CD14-positive monocyte (primary cell): ENCODE measurements around the gene CNIH1. TPM values are rescaled to one million over a fixed set of nuclear protein-coding genes. Genes with fewer than 3 reads are reported as not detected.

Experiments
- DNase-seq, 3 donors: peaks; one replicate each; pipeline ENCODE4 v3.0.0-alpha.2; 2011 to 2022
- H2AFZ ChIP-seq: 2 replicates; pipeline ENCODE4 v1.6.0; 2012; ENCODE audit warnings: mild to moderate bottlenecking, low read depth, low read length, inconsistent platforms; ENCODE audit not compliant: insufficient read depth, poor library complexity, severe bottlenecking
- H3K27ac ChIP-seq, 2 donors: 1 replicate in 1 of 2; 2 replicates in 1 of 2; pipeline ENCODE4 v1.5.1; 2012 to 2013; ENCODE audit warnings: low read length in 2 of 2, control low read depth in 1 of 2, inconsistent platforms in 1 of 2, low read depth in 1 of 2, mild to moderate bottlenecking in 1 of 2
- H3K27me3 ChIP-seq, 2 donors: one replicate each; pipeline versions ENCODE4 v1.6.0 to v1.6.1; 2011 to 2013; ENCODE audit warnings: low read length in 2 of 2; ENCODE audit not compliant: control insufficient read depth in 2 of 2, insufficient read depth in 2 of 2
- H3K36me3 ChIP-seq, 2 donors: replicated peaks in 1 of 2; 1 replicate in 1 of 2; 2 replicates in 1 of 2; pipeline versions ENCODE4 v1.5.1 to v1.6.1; 2012 to 2013; ENCODE audit warnings: low read length in 2 of 2, control low read depth in 1 of 2, inconsistent platforms in 1 of 2, mild to moderate bottlenecking in 1 of 2; ENCODE audit not compliant: insufficient read depth in 2 of 2, control insufficient read depth in 1 of 2
- H3K4me1 ChIP-seq, 2 donors: 1 replicate in 1 of 2; 2 replicates in 1 of 2; pipeline versions ENCODE4 v1.5.1 to v1.6.1; 2012 to 2013; ENCODE audit warnings: low read length in 2 of 2, control low read depth in 1 of 2, inconsistent platforms in 1 of 2, mild to moderate bottlenecking in 1 of 2, moderate library complexity in 1 of 2; ENCODE audit not compliant: insufficient read depth in 2 of 2, control insufficient read depth in 1 of 2
- H3K4me2 ChIP-seq: replicated peaks from 2 replicates; pipeline ENCODE3; 2012; ENCODE audit warnings: low read length, moderate library complexity, mild to moderate bottlenecking; ENCODE audit not compliant: poor library complexity, severe bottlenecking; ENCODE audit errors: extremely low read depth
- H3K4me3 ChIP-seq, 3 experiments: fragments of 200-600 bp in 1 of 3; sonication (generic) in 1 of 3; replicated peaks in 1 of 3; 1 replicate in 2 of 3; 2 replicates in 1 of 3; pipeline ENCODE4 v1.5.1; 2011 to 2013; ENCODE audit warnings: low read length in 3 of 3, mild to moderate bottlenecking in 3 of 3, control low read depth in 2 of 3, low read depth in 2 of 3, inconsistent platforms in 1 of 3, moderate library complexity in 1 of 3
- H3K79me2 ChIP-seq: 2 replicates; pipeline ENCODE4 v1.6.0; 2012; ENCODE audit warnings: mild to moderate bottlenecking, control low read depth, inconsistent platforms, low read length, moderate library complexity; ENCODE audit not compliant: insufficient read depth
- H3K9ac ChIP-seq: 2 replicates; pipeline ENCODE4 v1.6.0; 2017; ENCODE audit warnings: low read length, mild to moderate bottlenecking; ENCODE audit not compliant: insufficient read depth, poor library complexity, severe bottlenecking
- H3K9me3 ChIP-seq, 2 donors: replicated peaks in 1 of 2; 1 replicate in 1 of 2; 2 replicates in 1 of 2; pipeline versions ENCODE4 v1.5.1 to v1.6.1; 2012 to 2013; ENCODE audit warnings: low read length in 2 of 2, control low read depth in 1 of 2; ENCODE audit not compliant: control insufficient read depth in 1 of 2, insufficient read depth in 1 of 2
- H4K20me1 ChIP-seq: 2 replicates; pipeline ENCODE4 v1.6.0; 2012; ENCODE audit warnings: mild to moderate bottlenecking, low read length, control low read depth, moderate library complexity; ENCODE audit not compliant: insufficient read depth
- H3K27ac Mint-ChIP-seq, 7 donors: one replicate each; pipeline ENCODE4 v1.8.0; 2020; ENCODE audit warnings: mild to moderate bottlenecking in 7 of 7, mixed read lengths in 7 of 7, moderate library complexity in 6 of 7, inconsistent platforms in 2 of 7
- H3K27me3 Mint-ChIP-seq, 3 donors: one replicate each; pipeline ENCODE4 v1.8.0; 2021 to 2022; ENCODE audit warnings: low read depth in 3 of 3, mild to moderate bottlenecking in 3 of 3, mixed read lengths in 3 of 3, moderate library complexity in 3 of 3, inconsistent platforms in 1 of 3
- H3K36me3 Mint-ChIP-seq, 2 donors: one replicate each; pipeline ENCODE4 v1.8.0; 2020; ENCODE audit warnings: mixed read lengths in 2 of 2, inconsistent platforms in 1 of 2, mild to moderate bottlenecking in 1 of 2
- H3K4me1 Mint-ChIP-seq: one replicate; pipeline ENCODE4 v1.8.0; 2020; ENCODE audit warnings: mild to moderate bottlenecking, mixed read lengths
- H3K4me3 Mint-ChIP-seq, 2 donors: one replicate each; pipeline ENCODE4 v1.8.0; 2020; ENCODE audit warnings: mild to moderate bottlenecking in 2 of 2, mixed read lengths in 2 of 2, moderate library complexity in 1 of 2
- H3K9me3 Mint-ChIP-seq, 7 donors: one replicate each; pipeline ENCODE4 v1.8.0; 2020 to 2022; ENCODE audit warnings: mixed read lengths in 7 of 7, mild to moderate bottlenecking in 6 of 7, moderate library complexity in 6 of 7, inconsistent platforms in 2 of 7
- CTCF ChIP-seq: fragments of 200-600 bp; IDR thresholded peaks from one replicate; pipeline ENCODE4 v1.8.0; 2022; ENCODE audit warnings: antibody characterized with exemption, mild to moderate bottlenecking
- WGBS: methylation state at CpG from one replicate; pipeline ENCODE4 v1.1.5; 2013; ENCODE audit warnings: missing lambda C conversion rate; ENCODE audit not compliant: insufficient coverage; 5-methylcytosine and 5-hydroxymethylcytosine counted together
- intact Hi-C, 2 donors: fragments of 100-400 bp; cut with micrococcal nuclease; formaldehyde crosslinking; loops; one replicate each; pipeline versions ENCODE4 v1.15.0 to v1.15.1; 2023
- polyA plus RNA-seq, 3 donors: library from polyadenylated mRNA; depleted of rRNA in 1 of 3; unstranded in 2 of 3; stranded (reverse) in 1 of 3; fragments of 300-500 nt in 2 of 3; fragments of >200 nt in 1 of 3; fragmentation: Illumina TruSeq in 2 of 3; gene quantifications; 1 replicate in 2 of 3; 2 replicates in 1 of 3; pipeline ENCODE4 v1.2.3, GENCODE V29; 2012 to 2021

The CNIH1 gene
- polyA plus RNA-seq, 3 donors = 109 to 162 (median 138) TPM

- H3K27ac ChIP-seq = peak overlapping the region in 1 of 2 donors; percentile 34
- H3K4me2 ChIP-seq = no peak overlapping the region
- intact Hi-C loops = loop anchor here (5.0 kb wide), 2 partner anchors 43 to 88 kb away; partner anchors contain the start of genes CNIH1 (in 2 of the 2) and GMFB (in 1 of the 2)
- H3K36me3 ChIP-seq = peaks cover 0 to 8% of the 10 kb centered on the region in 2 donors
- H3K9me3 ChIP-seq = peaks cover 0 to 2% of the 10 kb centered on the region in 2 donors
- TF ChIP-seq CTCF = no peak
- Mint-ChIP-seq H3K27ac (no peak overlapping the region), H3K9me3 (peaks cover 0 to 8% (median 2%) of the 10 kb centered on the region in 7 donors), H3K36me3 (peaks cover 17 to 30% of the 10 kb centered on the region in 2 donors), H3K4me1 (peaks cover 25% of the 10 kb centered on the region), H3K4me3 (no peak overlapping the region), H3K27me3 (peaks cover 0 to 2% (median 1%) of the 10 kb centered on the region in 3 donors)
- H3K27me3 ChIP-seq = no peaks in the 10 kb centered on the region
- no peaks in the 10 kb centered on the region for H4K20me1 ChIP-seq
- DNase-seq = no peak
- H2AFZ ChIP-seq = peak overlapping the region; percentile 9
- H3K79me2 ChIP-seq = peaks cover 68% of the 10 kb centered on the region
- peaks cover 27 to 31% of the 10 kb centered on the region in 2 donors for H3K4me1 ChIP-seq
- WGBS = no CpG with 5 or more reads among the region's 2 CpGs
- H3K4me3 ChIP-seq = no peak overlapping the region
- H3K9ac ChIP-seq = no peak overlapping the region
Measured at GRCh38 chr14:54399560-54399959, 41.6 kb downstream of the CNIH1 start.

GRCh38 chr14:54396493-54397335 is 44.5 kb downstream of the CNIH1 start, which contains the start of gene CDKN3:
Gene CDKN3, plus strand, starts transcription at chr14:54397007. Its CDS starts 62 bp downstream, at chr14:54397069.
- peaks cover 0 to 16% (median 7%) of the 10 kb centered on the region in 7 donors for H3K9me3 Mint-ChIP-seq
- Histone ChIP-seq H3K79me2 (peaks cover 48% of the 10 kb centered on the region), H3K4me3 (peak within 1 kb of the TSS; percentile 85 to 96 (median 90)), H3K4me1 (peaks cover 27 to 31% of the 10 kb centered on the region in 2 donors), H3K27ac (peak within 1 kb of the TSS in 1 of 2 donors; percentile 78), H3K9ac (peak within 1 kb of the TSS; percentile 73), H4K20me1 (no peaks in the 10 kb centered on the region), H3K4me2 (peak within 1 kb of the TSS; percentile 96), H3K9me3 (peaks cover 0 to 15% of the 10 kb centered on the region in 2 donors), H3K36me3 (peaks cover 0 to under 1% of the 10 kb centered on the region in 2 donors), H3K27me3 (no peaks in the 10 kb centered on the region), H2AFZ (peak within 1 kb of the TSS; percentile 99)
- 2% methylated on average over 75 of the region's 76 CpGs for WGBS
- peak; percentile 97 to 99 (median 98) for DNase-seq
- intact Hi-C loops = loop anchor here (5.0 kb wide), 2 partner anchors 46 to 91 kb away; partner anchors contain the start of genes CNIH1 (in 2 of the 2) and GMFB (in 1 of the 2)
- peaks cover 25% of the 10 kb centered on the region for H3K4me1 Mint-ChIP-seq
- H3K36me3 Mint-ChIP-seq = peaks cover 2 to 3% of the 10 kb centered on the region in 2 donors
- peak within 1 kb of the TSS; percentile 83 to 93 for H3K4me3 Mint-ChIP-seq
- peaks cover 0 to 2% (median under 1%) of the 10 kb centered on the region in 3 donors for H3K27me3 Mint-ChIP-seq
- no peak for TF ChIP-seq CTCF
- H3K27ac Mint-ChIP-seq = peak within 1 kb of the TSS in 6 of 7 donors; percentile 20 to 85 (median 72)
